DMS 273 (cell line): ENCODE measurements around the gene MGAT4C.
"Not testable (repeated sequence)": the region's sequence is repeated elsewhere in the genome, so short reads cannot be mapped to it uniquely, and the experiment has no call there.

Source experiments
- DNase-seq: peaks from one replicate; lab custom pipeline; 2025; ENCODE audit not compliant: unreplicated experiment; lab: John Stamatoyannopoulos, UW

The MGAT4C gene

DNA sequence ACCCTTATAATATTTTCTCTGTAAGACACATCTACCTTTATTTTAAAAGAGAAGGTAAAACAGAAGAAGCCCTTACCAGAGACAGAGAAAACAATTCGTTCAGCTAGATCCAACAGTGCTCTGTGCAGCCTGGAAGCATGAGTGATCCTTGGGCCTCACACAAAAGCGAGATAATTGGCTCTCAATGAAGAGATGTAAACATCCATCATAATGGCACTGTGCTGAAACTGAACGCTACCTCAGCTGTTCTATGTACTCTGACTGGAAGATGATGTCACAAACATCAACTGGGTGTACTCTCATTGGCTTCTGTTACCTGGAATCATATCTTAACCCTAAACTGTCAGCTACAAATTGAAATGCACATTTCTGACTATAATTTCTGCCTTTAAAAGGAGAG is at the start of gene MGAT4C:
Gene MGAT4C, minus strand, starts transcription at position 229 of the 400 bp plus-strand sequence.
- no peak for DNase-seq

DNA sequence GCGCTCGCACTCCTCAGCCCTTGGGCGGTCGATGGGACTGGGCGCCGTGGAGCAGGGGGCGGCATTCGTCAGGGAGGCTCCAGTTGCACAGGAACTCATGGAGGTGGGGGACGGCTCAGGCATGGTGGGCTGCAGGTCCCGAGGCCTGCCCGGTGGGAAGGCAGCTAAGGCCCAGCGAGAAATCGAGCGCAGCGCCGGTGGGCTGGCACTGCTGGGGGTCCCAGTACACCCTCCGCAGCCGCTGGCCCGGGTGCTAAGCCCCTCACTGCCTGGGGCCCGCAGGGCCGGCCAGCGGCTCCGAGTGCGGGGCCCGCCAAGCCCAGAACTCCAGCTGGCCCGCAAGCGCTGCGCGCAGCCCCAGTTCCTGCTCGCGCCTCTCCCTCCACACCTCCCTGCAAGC is 40.2 kb upstream of the MGAT4C start:
- not testable (repeated sequence) for DNase-seq

DNA sequence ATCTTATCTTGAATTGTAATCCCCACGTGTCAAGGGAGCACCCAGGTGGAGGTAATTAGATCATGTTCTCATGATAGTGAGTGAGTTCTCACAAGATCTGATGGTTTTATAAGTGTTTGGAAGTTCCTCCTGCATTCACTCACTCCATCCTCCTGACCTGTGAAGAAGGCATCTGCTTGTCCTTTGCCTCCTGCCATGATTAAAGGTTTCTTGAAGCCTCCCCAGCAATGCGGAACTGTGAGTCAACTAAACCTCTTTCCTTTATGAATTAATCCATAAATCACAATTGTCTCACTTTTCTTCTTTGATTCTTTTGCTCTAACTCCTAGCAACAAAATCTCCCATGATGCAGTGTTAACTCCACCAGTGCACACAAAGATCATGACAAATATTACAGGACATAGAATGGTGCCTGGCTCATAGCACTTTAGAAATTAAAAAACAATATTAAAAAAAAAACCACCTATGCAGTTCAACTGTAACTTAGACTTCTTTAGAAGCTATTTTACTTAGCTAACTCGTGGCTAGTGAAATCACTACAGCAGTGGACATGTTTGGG is 37.6 kb upstream of the MGAT4C start:
- DNase-seq: no peak

DNA sequence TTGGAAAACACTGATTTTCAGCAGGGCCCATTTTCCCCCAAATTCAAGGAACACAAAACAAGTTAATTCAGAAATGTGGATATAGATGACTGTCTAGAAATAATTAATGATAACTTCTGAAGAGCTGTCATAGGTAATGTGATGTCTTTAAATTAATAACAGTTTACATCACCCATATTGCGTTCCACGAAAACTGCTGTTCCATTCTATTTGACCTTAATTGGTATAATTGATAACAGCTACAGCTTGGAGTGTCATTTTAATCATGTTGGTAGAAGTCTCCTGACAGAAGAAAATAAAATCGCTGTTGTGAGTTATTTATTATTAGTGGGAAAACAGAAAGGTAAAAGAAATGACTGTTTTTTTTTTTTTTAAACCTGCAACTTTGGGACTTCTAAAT is 36.3 kb upstream of the MGAT4C start:
- DNase-seq: no peak

DNA sequence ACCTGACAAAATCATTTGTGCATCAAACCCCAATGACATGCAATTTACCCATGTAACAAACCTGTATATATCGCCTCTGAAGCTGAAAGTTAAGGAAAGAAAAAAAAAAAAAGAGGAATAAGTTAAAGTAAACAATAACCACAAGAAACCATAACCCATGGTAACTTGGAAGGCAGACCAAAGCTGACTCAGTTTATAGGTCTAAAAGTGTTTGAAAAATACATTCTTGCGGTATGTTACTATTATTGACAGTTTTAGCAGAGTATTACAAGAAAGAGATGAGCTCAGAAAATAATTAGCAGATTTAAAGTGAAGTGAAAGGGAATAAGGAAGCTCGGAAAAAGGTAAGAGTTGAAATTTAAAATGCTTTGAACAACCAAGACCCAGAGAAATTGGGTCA is 34.4 kb upstream of the MGAT4C start:
- no peak for DNase-seq

DNA sequence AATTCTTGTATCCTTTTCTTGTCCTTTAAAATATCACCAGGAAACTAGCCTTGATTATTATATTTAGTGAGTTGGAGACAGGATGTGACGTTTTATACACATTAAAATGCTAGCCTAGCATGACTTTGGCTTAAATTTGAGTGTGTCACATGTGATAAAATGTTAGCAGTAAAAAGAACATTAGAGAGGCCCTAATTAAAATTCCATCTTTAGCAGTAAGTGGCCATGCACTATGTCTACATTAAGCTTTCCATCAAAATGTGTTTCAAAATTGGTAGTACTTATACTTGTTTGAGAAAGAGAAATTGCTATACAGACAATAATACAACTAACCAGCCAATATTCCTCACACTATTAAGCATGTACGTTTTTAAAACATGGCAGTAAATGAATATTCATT is 29.9 kb upstream of the MGAT4C start:
- DNase-seq: no peak

DNA sequence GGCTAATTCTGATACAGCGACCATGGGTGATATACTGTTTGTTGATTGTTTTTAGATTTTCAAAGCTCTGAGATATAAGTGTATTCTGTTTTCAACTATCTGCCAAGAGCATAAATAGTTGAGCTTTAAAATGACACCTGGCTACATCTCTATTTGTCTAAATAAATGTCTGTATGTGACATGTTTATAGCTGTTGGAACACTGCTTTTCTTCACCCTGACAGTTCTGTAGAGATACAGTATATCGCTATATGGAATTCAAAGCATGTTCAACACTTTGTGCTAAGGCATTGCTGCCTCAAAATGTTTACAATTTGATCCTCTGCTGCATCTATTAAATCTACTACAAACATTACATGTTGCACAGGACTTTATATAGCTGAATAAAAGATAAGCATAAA is 27.4 kb upstream of the MGAT4C start:
- DNase-seq: no peak

DNA sequence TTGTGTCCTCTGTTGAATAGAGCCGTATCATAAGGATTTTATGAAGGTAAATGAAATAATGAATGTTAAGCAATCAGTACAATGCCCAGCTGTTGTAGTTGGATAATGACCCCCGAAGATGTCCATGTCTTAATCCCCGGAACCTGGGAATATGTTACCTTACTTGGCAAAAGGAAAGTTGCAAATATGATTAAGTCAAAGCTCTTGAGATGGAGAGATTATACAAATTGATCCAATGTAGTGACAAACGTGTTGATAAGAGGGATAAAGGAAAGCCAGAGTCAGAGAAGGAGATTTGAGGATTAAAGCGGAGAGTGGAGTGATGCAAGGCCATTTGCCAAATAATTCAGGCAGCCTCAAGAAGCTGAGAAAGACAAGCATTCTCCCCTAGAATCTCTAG is 19.2 kb upstream of the MGAT4C start:
- DNase-seq: no peak

DNA sequence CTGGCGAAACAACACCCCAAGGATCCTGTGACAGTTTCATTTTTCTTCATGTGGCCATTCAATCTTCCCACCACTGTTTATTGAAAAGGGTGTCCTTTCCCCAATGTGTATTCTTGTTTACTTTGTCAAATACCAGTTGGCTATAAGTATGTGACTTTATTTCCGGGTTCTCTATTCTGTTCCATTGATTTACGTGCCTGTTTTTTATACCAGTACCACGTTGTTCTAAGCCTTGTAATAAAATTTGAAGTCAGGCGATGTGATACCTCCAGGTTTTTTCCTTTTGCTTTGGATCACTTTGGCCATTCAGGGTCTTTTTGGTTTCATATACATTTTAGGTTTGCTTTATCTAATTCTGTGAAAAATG is 9.1 kb upstream of the MGAT4C start:
- DNase-seq: no peak

DNA sequence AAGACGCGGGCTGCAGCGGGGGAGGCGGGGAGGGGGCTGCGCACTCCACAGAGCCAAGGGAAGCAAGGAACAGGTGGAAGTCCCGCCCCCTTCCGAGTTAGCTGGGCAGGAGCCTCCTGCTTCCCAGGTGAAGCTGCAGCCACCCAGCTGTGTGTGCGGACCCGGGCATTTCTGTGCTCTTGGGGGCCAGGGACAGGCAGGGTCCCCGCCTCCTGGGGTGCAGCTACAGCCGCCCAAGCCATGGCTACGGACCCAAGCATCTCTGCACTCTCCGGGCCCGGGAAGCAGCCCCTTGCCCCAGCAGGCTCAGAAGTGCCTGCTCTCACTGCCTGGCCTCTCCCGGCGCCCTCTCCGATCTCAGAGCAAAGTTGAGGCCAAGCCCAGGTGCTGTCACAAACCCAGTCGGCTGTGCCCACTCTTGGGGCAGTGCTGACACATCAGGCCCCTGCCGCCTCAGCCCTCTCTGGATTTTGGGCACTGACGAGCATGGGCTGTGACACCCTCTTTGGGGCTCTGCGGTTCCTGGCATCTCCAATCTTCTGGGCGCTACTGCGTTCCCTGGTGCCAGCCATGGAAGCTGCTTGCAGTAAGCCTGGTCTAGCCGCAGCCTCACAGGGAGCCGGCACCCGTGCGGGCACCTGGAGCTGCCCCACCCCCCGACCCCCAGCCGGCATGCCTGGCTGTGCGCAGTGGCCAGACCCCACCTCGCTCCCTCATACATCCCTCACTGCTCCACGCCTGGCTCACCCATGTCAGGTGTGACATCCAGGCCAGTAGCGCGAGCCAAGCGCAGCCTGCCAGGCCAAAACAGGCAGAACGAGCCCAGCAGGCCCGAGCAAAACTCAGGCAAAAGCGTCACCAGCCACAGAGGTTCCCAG is 8.5 kb upstream of the MGAT4C start:
- no peak for DNase-seq

DNA sequence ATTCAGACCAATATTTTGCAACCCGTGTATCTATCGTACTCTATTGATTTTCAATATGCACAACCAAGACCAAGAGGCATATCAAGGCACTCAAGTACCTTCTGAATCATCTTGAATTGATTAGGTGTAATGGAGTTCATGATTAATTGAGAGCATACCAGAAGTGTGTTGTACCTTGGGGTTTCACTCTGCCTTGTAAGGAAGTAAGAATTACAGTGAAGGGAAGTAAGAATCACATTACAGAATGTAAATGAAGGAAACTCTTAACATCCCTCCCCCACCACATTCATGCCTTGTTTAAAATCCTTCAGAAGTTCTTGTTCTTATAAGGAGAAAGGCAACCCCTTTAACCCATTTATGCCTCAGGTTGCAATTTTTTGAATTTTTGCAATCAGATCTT is 5.4 kb upstream of the MGAT4C start:
- DNase-seq: no peak

DNA sequence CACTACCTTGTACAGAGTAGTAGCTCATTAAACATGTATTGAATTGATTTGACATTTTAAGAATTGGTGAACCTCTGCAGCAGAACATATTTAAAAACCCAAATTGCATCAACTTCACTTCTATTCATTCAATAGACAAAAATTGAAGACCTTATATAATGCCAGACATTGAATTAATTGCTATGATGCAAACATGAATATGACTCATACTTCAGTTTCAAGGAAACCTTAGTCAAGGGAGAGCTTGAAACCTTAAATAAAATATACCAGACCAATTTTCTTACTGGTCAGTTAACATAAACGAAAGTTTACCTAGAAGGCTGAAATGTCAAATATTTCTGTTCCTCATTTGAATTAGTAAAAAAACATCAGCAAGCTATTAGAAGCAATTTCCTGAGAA is 5.0 kb upstream of the MGAT4C start:
- no peak for DNase-seq

DNA sequence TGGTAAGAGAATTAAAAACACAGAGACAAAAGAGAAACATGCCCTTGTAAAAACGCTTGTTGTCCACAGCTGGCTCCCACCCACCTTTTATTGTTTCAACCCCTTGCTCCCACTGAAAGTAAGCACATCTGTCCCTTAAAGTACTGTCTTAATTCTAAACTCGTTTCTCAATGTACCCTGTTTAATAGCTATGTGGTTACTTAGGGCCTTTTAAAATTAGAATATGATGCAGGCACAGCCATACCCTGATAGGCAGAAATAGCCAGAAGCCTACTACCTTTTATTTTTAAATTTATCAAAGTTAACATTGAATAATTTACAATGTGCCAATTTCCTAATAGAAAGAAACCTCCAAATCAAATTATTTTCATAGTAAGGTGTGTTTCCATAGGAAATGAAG is 4.0 kb upstream of the MGAT4C start:
- no peak for DNase-seq

DNA sequence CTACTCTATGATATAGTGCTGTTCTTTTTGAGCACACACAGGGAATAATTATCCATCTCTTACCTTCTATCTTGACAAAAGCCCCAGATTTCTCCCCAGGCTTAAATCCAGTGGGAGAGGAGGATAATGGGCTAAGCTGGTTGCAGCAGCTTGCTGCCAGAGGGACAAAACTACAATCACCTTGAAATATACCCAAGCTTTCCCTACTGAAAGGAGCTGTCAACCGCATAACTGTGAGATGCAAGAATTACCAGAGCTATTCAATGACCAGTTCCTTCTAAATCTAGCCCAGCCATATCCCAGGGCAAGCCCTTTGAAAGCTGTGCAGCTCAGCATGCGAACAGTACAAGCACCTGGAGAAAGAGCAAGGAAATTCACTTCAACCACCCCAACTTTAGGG is 943 bp upstream of the MGAT4C start:
- DNase-seq: no peak

DNA sequence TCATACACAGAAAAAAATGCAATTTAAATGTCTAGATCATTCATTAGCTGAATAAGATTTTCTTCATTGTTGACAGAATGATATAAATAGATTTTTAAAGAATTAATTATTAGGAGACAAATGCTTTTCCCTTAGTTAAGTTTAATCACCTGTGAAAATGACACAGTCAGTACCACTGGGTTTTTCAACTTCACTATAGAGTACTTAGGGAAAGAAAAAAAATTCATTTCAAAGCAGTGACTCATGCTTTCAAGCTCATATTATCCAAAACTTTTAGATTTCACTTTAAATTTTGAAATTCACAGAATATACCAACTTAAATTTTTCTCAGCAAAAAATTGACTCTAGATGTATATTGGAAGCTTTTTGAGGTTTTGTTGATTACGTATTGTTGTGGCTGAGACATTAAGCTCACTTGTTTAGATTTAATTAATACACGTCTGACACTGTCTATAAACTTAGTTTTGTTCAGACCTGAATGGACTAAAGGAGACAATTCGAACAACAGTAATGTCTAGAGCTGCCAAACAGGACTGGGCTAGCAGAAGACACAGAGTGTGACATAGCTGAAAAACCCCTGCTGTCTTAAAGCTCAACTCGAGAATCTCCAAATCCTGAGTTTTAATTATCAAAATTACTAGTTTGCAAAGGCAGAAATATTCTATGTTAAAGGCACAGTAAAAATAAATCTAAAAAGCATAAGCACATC is 1.6 kb downstream of the MGAT4C start:
- no peak for DNase-seq

DNA sequence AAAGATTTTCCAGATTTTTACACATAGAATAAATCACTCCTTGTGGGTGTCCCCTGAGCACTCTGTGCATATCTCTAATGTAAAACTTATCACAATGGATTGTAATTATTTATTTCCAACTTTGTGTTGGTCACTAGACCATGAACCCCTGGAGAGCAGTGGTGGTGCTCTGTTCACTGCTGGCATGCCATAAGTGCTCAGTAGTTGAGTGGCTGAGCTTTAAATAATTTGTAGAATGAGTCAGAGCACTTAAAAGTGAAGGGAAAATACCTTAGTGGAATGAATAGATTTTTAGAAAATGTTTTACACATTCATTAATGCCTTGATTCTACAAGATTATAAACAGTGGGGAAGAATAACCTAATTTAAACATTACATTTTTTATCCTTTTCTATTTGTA is 6.3 kb downstream of the MGAT4C start:
- DNase-seq: no peak

DNA sequence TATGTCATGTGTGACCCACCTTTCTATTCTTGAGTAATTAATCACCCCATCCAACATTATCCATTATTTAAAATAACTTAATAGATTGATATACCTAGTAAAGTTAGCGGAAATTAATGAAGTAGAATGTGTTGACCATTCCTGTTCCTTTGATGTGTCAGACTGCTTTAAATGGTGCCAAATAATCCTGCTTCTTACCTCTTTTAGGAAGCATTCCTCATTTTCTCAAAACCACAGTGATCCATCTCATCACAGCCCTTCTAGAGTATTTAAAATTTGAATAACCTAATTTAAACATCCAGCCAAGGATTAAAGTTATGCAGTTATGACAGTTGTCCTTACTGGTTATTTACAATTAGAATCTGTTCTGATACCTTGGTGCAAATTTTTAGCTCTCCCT is 6.9 kb downstream of the MGAT4C start:
- no peak for DNase-seq

DNA sequence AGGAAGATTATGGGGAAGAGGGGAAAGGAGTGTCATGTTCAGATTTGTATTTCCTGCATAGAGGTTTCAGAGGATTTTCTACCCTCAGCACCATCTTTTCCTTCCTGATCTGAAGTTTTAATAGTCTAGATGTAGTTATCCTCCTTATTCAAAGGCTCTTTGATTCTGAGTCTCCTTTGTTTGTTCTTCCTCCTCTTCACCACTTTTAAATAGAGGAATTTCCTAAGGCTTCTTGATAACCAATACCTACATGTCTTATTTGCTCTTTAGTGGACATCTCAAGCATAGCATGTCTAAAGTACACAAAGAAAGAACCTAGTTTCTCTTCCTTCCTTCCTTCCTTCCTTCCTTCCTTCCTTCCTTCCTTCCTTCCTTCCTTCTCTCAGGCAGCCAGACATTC is 8.3 kb downstream of the MGAT4C start:
- no peak for DNase-seq

DNA sequence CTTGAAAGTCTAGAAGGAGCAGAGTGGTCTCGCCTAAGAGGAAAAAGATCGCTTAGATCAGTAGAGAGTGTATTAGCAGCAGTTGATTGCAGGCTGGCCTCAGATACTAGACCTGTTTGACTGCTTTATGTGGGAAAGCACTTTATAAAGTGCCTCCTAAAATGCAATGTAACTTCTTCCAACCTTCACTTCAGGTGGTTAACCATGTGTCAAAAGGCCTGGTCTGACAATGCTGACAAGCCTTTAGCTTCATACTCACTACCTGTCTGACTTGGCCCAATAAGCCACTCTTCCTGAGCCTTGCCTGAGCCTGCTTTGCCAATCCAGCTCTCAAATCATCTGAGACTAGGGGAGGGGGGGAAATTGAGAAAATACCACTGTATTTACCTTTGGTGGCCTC is 14.6 kb downstream of the MGAT4C start:
- DNase-seq: no peak

DNA sequence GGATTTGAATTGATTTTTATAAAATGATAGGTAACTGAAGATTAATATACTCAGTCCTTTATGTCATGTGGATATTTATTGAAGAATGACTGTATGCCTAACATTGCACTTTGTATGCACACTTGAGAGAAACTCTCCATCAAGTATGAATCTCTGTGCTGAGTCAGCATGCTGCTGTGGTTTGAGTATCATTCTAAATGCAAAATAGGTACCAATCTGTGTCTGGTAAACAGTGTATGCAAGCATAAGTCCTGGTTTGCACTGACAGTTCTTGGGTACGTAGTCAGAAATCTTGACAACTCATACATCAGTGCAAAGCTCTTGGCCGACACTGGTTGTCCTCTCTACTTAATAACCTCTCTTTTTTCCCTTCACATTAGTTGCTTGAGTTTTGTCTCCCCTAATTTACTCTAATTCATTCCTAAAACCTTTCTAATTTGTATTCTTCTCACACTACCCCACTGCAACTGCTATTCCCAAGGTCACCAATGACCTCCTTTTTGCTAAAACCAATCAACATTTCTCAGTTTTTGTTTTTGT is 21.8 kb downstream of the MGAT4C start:
- no peak for DNase-seq

DNA sequence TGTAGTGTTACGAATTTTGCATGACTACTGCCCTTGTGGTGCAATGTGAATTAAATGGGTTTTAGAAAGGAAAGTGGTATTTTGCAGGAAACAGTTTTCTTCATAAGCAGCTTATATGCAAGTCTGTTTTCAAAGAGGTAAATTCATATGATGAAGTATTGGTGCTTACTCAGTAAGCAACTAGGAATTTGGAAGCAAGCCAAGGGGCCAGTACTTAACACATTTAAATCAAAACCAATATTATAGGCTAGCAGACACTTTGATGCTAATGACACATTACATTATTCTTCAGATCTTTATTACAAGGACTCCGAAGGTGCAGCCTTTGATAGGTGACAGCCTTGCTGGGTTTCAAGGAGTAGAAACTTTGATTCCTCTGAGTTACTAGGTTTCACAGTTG is 23.1 kb downstream of the MGAT4C start:
- DNase-seq: peak; percentile 11

DNA sequence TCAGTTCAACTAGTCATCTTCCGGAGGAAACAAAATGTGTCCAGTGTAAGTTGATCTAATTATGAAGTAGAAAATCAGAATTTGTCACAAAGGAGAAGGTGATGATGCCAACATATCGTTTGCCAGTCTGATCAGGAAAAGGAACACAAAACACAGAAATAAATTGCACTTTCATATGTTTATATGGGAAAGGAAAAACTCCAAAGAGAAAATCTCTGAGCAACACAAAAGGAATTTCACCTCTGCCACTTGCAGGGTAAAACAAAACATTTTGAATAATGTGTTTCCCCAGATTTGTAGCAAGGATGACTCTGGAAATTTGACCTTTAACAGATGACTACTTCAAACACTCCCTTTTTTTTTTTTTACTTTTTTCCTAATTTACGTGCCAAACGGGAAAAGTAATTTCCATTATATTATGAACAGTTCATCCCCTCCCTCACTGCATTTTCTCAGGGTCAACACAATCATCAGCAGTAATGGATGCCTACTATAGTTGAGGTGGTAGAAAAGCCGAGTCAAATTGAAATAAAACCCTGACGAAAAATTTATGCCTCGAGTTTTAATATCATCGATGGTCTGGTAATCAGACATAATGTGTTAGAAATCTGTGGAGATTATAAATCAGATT is 25.6 kb downstream of the MGAT4C start:
- DNase-seq: no peak
